GM18520 (cell line): ENCODE data around the gene PAX7.
"Not testable (repeated sequence)": the region's sequence is repeated elsewhere in the genome, so short reads cannot be mapped to it uniquely, and the experiment has no call there.

Source experiments
- ATAC-seq: cut with Tn5 transposase; IDR thresholded peaks from one replicate; pipeline ENCODE4 v1.9.1; 2021; ENCODE audit not compliant: unreplicated experiment

The PAX7 gene

DNA sequence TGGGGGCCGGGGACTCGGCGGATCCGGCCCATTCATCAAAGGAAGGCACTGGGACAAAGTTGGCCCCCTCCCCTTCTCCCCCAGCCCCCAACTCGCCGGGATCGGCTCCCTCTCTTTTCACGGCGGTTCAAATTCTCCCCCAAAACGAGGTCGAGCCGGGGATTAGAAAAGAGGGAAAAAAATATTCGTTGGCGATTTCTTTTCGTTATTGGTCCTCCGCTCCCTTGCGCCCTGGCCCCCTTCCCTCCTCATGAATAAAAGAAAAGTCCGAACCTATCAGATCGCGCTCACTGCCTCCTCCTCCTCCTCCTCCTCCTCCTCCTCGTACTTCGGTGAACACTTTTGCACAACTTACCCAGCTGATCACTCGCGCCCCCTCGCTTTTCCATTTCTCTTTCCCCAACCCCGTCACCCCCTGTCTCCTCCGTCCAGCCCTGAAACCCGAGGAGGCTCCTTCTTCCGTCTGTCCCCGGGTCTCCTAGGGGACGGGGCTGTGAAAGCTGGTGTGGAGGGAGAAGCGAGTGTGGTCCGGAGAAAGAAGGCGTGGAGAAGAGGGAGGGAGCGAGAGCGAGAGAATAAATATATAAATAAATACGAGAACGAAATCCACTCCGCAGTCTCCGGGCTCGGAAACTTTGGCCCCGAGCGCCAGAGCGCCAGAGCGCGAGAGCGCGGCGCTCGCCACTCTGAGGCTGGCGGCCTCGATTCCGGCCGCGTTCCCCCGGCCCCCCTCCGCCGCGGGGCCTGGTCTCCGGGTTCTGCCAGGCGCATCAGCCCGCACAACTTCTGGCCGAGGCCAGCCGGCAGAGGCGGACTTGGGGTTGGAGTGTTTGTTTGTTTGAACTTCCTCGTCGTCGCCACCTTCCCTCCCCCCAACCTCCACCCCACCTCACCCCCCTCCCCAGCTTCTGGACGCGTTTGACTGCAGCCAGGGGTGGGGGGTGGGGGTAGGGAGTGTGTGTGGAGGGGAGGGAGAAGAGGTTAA, at the start of gene PAX7:
TSS of gene PAX7 (plus strand) at position 336 of the 985 bp plus-strand sequence. CDS start 758 bp downstream, outside the sequence.
- ATAC-seq = no peak

DNA sequence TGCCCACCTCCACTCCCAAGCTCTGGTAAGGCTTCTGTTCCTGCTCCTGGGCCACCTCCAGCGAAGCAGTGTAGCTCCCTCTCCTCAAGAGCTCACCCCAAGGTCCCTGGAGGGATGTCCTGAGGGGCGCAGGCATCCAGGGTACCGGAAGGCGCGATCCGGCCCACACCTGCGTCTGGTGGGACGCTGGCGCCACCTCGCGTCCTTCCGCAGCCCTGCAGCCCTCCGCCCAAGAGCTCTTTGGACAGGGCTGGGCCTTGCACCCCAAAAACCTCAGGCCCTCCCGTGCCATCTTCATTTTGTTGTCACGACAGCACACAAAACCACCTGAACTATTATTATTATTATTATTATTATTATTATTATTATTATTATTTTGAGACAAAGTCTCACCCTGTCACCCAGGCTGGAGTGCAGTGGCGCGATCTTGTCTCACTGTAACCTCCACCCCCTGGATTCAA, 49.2 kb upstream of the PAX7 start:
- ATAC-seq = no peak

DNA sequence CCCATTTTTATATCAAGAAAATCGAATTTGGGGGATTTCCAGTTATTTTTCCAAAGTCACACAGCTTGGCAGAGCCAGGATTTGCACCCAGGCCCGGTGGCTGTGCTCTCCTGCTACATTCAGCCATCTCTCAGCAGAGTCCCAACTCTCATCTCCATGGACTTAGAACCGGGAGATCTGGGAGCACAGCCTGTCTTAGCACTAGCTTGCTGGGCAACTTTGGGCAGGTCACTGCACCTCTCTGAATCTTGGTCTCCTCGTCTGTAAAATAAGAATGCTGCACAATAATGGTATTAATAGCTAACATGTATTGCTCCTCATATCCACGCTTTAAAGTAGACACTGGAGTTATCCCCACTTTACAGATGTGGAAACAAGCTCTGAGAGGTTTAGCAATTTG, 47.8 kb upstream of the PAX7 start:
- ATAC-seq = no peak

DNA sequence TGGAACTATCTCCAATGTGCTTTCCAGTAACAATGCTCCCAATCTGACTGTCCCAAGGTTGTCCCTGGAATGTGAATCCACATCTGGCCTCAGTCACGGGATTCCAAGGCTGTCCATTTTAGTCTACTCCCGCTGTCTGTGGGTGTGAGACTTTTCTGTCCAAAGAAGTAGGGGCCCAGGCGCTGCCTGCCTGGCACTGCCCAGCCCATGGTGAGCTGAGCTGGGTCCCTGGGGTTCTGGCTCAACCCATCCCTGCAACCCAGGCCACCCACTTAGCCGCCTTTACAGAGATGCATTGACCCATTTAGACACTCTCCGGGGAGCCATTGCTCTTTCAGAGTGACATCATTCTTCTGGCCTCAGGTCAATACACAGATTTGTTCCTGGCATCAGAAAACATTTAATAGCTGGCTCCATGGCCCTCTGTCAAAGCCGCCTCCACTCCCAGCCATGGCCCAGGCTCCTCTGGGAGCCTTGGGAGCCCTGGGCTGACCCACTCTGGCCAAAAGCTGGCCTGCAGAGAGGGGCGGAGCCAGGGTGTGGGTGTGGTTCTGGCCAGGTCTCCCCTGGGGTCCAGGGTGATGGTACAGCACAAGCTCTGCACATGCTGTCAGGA, 47.2 kb upstream of the PAX7 start:
- ATAC-seq = no peak

DNA sequence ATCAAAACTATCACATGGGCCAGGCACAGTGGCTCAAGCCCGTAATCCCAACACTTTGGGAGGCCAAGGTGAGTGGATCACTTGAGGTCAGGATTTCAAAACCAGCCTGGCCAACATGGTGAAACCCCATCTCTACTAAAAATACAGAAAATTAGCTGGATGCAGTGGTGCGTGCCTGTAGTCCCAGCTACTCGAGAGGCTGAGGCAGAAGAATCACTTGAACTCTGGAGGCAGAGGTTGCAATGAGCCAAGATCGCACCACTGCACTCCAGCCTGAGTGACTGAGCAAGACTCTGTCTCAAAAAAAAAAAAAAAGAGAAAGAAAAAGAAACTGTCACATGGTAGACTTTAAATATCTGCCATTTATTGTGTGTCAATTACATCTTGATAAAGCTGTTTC, 44.6 kb upstream of the PAX7 start:
- not testable (repeated sequence) for ATAC-seq

DNA sequence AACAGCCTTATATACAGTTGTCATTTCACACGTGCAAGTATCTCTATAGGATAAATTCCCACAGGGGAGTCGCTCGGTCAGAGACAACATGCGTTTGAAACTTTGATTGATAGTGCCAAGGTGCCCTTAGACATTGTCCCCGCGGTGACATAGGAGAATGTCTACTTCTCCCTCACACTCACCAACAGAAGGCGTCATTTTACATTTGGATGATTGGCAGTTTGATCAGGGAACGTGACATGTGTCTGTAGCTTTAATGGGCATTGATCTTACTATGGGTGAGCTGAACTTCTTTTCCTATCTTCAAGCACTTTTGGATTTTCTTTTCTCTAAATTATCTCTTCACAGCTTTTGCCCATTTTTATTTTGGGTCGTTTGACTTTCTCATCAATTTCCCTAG, 42.6 kb upstream of the PAX7 start:
- ATAC-seq = no peak

DNA sequence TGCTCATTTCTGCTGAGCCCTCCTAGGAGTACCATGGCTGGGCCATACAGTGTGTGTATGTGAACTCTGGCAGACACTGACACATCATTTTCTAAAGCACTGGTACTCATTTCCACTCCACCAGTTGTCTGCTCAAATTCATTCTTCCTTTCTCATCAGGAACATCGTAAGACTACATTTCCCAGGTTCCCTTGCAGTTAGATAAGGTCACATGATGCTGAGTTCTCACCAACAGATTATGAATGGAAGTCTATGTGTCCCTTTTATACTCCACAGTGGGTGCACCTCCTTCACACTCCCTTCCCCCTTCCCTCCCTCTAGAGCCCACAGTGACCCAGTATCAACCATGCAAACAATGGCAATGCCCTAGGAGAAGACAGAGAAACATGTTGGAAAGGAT, 38.3 kb upstream of the PAX7 start:
- ATAC-seq = no peak

DNA sequence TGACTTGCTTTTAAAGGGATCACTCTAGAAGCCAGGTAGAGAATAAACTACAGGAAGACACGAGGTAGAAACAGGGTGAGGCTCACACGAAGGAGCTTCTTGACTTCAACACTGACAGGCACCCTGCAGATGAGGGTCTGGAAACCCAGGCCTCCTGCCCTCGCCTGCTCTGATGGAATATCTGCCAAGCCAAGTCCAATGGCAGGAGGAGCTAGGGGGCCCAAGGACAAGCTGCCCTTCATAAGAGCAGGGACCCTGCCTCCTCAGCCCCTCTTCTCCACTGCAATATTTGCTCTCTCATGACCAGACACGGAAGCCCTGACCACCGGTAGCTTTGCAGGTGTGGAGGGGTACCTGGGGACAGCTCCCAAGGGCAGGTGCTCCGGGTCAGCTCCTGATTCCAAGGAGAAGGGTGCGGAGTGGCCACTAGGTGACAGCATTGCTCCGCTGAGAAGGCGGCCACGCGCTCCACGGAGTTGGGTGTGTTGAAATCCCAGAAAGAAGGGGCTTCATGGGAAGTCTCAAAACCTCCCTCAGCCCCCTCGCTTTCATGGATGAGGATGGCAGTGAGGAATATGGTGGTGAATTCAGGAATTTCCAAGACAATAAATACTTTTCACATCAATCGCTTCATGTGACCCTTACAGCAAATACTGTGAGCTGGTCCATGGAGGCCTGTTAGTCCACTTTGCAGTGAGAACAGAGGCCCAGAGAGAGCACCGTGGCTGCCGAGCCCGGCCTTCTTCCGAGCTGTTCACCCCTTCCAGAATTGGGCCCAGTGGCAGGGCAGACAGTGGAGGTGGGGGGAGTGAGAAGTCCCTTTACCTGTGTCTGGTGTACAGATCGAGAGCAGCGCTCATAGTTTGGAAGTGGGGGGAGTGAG, 33.2 kb upstream of the PAX7 start:
- no peak for ATAC-seq

DNA sequence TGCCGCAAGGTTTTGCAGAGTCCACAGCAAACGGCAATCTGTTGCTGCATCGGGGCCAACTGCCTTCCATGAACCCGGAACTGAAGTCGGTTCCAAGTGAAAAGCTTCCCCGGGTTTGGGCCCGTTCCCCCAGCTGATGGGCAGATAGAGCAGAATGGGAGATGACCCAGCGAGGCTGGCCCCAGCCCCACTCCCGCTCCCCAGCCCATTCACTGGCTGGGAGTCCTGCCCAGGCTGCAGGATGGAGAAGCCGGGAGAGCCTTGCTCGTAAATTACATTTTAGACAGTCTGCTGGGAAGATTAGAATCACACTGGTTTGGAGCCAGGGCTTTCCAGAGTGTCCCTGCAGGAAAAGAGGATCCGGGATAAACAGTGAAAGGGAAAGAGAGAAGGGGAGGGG, 31.6 kb upstream of the PAX7 start:
- ATAC-seq = no peak

DNA sequence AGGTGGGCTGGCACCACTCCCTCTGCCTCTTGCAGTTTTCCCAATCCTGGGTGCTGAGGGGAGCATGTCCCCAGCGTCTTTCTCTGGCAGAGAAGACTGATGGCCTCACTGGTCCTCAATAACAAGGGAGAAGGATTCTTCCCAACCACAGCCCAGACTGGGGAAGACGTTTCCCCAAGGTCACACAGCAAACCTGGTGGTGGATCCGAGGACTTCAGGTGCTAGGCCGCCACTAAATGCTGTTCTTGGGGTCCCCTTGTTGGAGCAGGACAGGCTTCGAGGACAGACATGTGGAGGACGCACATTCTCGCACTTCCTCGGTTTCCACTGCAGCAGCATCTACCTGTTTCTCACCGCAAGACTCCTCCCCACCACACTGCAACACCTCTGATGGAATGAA, 30.9 kb upstream of the PAX7 start:
- no peak for ATAC-seq

DNA sequence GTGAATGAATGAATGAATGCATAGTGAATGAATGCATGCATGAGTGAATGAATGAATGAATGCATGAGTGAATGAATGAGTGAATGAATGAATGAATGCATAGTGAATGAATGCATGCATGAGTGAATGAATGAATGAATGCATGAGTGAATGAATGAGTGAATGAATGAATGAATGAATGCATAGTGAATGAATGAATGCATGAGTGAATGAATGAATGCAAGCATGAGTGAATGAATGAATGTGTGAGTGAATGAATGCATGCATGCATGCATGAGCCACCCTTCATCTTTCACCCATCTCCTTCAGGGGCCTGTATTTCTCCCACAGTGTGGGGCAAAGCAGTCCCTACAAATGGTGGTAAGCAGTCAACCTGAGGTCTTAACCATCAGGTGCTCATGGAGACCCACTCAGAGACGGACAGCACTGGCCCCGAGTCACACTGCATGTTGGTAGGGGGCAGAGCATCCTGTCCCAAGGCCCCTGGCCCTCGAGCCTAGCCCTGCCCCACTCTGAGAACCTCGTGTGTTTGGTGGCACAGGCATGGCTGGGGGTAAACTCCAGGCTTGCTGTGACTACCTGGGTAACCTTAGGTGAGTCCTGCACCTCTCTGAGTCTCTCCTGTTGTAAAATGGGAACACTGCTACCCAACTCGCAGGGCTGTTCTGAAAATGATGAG, 28.0 kb upstream of the PAX7 start:
- ATAC-seq = no peak

DNA sequence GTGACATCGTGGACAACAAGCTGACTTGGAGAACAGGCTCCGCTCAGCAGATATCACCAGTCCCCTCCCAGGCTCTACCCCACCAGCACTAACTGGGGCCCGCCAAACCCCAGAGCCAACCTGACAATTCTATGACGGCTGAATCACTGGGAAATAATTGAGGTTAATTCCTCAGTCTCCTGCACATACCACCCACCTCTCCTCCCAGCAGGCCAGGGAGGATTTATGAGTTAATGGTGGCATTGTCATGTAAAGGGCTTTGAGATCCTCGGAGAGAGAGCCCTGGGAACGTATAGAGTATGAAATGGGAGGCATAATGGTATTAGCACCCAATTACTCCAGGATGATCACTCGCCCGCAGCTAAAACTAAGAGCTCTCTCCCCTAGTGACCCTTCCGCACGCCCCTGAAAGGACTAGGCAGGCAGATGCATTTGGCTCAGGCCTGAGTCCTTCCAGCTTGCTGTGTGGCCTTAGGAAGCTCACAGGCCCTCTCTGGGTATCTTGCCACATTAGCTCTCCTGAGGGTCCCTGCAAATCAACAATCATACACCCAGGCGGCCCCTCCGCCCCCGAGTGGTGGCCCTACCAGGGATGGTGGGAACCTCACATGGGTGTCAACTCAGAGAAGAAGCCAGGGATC, 27.3 kb upstream of the PAX7 start:
- ATAC-seq = no peak

DNA sequence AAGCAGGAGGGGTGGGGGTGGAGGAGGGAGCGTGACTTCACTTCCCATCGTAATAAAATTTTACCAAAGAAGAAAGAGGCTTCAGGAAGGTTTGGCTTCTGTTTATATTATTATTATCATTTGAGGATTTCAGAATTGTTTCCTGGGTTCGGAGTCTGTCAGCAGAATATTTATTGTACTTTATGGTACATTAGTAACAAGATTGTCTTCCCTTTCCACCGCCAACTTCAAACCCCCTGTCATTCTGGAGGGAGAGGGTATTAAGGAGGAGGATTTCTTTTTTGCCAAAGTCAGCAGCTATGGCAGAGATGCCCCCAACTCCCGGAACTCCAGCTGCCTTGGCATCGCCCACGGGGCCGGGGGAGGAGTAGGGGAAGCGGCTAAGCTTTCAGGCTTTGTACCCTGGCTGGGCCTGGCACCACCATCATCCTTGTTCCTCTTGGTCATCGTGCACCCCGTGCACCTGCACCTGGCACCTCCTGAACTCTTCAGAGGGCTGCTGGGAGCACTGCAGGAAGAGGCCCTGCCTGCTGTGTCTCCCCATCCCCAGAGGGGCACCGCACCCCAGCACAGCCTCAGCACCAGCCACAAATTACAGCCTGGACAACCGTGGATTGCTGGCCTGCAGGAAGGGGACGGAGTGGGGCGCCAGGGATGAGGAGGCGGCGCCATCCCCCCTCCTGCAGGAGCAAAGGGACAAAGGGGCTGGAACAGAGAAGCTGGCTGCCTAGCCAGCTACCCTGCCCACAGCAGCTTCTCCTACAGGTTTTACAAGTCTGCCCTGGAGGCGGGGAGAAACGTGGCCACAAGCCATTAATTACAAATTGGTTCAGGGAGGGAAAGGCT, 24.0 kb upstream of the PAX7 start:
- ATAC-seq = no peak

DNA sequence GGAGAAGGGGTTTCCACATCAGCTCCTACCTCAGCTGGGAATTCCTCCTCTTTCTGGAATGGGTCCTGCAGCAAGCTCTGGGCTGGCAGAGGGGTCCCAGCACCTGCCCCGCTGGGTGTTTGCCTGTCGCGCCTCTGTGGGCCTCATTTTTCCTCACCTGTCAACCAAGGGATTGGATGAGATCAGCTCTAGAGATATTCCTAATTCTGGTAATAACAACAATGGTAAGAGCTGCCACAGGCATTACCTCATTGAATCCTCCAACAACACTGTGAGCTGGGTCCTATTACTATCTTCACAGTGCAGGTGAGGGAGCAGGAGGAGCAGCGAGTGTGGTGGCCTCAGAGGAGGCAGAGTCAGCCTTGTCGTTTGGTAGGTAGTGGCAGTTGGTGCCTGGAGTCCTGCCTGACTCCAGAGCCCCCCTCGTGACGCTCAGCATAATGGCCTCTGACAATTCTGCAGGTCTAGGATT, 23.3 kb upstream of the PAX7 start:
- no peak for ATAC-seq

DNA sequence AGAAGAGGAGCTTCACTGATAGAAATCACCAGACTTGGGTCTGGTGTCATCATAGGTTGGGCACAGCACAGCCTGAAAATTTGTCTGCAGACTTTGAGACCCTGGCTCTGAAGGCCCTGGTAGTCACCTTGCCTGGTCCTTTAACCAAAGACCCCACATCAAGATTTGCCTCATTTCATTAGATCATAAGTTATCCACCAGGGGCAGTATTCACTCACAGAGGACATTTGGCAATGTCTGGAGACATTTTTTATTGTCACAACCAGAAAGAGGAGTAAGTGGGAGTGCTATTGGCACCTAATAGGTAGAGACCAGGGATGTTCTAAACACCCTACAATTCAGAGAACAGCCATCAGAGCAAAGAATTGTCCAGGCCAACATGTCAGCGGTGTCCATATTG, 22.1 kb upstream of the PAX7 start:
- no peak for ATAC-seq

DNA sequence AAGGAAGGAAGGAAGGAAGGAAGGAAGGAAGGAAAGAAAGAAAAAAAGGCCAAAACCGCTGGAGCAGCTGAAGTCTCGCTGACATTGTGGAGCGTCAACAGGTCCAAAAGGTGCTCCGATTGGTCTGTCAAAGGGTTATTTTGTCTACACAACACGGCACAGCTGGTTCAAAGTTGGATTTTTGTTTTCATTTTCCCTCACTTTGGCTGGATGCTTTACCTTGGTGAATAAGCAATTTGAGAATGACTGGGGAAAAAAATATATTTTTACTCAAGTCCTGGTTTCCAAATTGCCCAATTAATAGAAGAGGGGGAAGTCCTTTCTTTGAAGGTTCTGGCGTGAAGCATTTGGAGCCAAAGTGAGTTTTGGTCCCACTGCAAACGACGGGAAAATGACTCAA, 19.3 kb upstream of the PAX7 start:
- no peak for ATAC-seq

DNA sequence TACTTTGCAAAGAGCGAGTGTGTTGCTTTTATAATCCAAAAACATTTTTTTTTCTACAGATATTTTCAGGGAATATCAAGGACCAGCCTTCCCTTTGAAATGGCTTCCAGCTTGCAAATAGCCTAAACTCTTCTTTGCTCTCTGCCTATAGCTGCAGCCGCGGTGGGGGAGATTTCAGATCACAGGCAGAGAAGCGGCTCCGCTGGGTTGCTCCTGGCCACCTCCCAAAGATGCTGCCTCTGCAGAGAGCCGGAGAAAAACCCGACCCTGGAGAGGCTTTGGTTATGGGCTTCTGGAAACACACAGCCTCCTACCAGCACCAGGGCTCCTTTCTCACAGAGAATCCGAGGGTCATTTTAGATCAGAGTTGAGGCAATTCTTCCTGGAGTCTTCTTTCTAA, 18.6 kb upstream of the PAX7 start:
- ATAC-seq = no peak

DNA sequence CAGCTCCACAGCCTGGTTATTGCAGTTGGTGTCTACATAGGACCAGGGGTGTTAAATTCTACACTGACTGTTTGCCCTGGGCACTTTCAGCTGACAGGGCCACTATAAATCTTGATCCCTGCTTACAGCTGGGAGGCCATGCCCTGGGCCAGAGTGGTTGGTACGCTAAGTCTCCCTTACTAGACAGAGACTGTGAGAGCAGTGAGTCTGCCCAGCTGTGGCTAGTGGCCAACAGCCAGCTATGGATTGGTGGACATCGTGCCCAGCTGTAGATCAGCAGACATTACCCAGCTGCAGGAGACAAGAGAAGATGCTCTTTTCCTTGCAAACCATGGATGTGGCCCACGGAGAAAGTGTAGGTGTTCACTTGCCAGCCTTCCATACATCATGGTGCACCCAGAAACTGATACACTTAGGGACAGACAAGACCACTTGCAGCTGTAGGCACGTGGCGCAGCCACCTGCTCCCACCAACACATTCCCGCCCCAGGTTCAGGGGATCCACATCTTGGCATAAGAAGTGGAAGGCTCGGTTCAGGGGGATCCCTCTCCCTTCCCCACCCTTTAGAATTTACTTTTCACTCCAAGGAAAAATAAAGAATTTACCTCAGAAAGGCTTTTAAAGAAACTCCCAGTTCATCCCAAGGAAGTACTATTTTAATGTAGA, 16.4 kb upstream of the PAX7 start:
- no peak for ATAC-seq
